ENCODE results near the gene LRP2. TPM values are rescaled to one million over a fixed set of nuclear protein-coding genes. Genes with fewer than 3 reads are reported as not detected.

LRP2 gene
- total and polyA plus RNA-seq, 2 experiments from 2014 or later = 0.68 to 2.7 TPM

DNA sequence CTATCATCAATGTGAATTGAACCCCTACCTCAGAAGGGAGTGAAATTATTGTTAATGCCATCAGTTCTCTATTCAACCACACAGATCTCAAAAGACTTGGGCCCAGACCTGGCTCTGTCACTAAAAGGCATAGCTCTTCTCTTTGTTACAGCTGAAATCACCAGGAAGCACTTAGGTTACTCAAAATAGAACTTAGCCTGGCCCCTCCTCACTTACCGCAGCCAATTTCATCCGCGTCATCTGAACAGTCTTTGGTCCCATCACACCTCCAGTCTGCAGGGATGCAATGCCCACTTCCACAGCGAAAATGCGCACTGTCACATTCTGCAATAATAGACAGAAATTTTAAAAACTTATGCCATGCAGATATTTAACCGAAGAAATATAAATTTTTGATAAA is 41.8 kb downstream of the LRP2 start:
- no peak overlapping the region for H2AFZ ChIP-seq
- ATAC-seq (no peak), DNase-seq (ENCODE audit: low spot score) (no peak)
- Mint-ChIP-seq H3K4me1 (no peaks in the 10 kb centered on the region), H3K27ac (peak overlapping the region; percentile 57; the same call in 1 of the 2 replicates), H3K4me3 (no peak overlapping the region), H3K9me3 (peaks cover 3% of the 10 kb centered on the region), H3K36me3 (ENCODE audit: low read depth) (peaks cover 3% of the 10 kb centered on the region; the same call in 1 of the 3 replicates), H3K27me3 (ENCODE audit: insufficient read depth, low read depth, poor library complexity) (no peaks in the 10 kb centered on the region)
- no peak overlapping the region for H3K4me2 ChIP-seq
- no peaks in the 10 kb centered on the region for H3K4me1 ChIP-seq (ENCODE audit: insufficient read depth)
- H4K20me1 ChIP-seq (replicated peaks; ENCODE audit: insufficient read depth) = no peaks in the 10 kb centered on the region
- no peaks in the 10 kb centered on the region for H3K36me3 ChIP-seq (ENCODE audit: insufficient read depth)
- H3K27ac ChIP-seq (ENCODE audit: low read depth) = no peak overlapping the region
- H3F3A ChIP-seq (replicated peaks; ENCODE audit: low read depth) = no peaks in the 10 kb centered on the region
- H3K9me2 ChIP-seq (ENCODE audit: insufficient read depth) = 0 out of 2 replicates have a peak, but pooled peaks cover 4% of the 10 kb centered on the region
- TF ChIP-seq EZH2 (IDR thresholded peaks at IDR 0.05; ENCODE audit: low read depth, unreplicated experiment) = no peak
- TF ChIP-seq ZNF331 (CRISPR knock-in tag; IDR thresholded peaks at IDR 0.05; ENCODE audit: low read depth) = no peak
- TF ChIP-seq ZNF114 (CRISPR knock-in tag; IDR thresholded peaks at IDR 0.05) = no peak
- TF ChIP-seq EZH2phosphoT487 (IDR thresholded peaks at IDR 0.05; ENCODE audit: unreplicated experiment) = no peak
- TF ChIP-seq JUNB (IDR thresholded peaks at IDR 0.05; ENCODE audit: unreplicated experiment) = no peak
- no peak for TF ChIP-seq NANOG (IDR thresholded peaks at IDR 0.05; ENCODE audit: borderline replicate concordance)
- TF ChIP-seq, protein P1, sequence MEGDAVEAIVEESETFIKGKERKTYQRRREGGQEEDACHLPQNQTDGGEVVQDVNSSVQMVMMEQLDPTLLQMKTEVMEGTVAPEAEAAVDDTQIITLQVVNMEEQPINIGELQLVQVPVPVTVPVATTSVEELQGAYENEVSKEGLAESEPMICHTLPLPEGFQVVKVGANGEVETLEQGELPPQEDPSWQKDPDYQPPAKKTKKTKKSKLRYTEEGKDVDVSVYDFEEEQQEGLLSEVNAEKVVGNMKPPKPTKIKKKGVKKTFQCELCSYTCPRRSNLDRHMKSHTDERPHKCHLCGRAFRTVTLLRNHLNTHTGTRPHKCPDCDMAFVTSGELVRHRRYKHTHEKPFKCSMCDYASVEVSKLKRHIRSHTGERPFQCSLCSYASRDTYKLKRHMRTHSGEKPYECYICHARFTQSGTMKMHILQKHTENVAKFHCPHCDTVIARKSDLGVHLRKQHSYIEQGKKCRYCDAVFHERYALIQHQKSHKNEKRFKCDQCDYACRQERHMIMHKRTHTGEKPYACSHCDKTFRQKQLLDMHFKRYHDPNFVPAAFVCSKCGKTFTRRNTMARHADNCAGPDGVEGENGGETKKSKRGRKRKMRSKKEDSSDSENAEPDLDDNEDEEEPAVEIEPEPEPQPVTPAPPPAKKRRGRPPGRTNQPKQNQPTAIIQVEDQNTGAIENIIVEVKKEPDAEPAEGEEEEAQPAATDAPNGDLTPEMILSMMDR (conservative IDR thresholded peaks at IDR 0.05; ENCODE audit: low read depth in 2 of 2) = no peak
- TF ChIP-seq, protein P2, sequence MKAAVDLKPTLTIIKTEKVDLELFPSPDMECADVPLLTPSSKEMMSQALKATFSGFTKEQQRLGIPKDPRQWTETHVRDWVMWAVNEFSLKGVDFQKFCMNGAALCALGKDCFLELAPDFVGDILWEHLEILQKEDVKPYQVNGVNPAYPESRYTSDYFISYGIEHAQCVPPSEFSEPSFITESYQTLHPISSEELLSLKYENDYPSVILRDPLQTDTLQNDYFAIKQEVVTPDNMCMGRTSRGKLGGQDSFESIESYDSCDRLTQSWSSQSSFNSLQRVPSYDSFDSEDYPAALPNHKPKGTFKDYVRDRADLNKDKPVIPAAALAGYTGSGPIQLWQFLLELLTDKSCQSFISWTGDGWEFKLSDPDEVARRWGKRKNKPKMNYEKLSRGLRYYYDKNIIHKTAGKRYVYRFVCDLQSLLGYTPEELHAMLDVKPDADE (IDR thresholded peaks at IDR 0.05) = no peak
- no peak for TF ChIP-seq POLR2AphosphoS5 (IDR thresholded peaks at IDR 0.05; ENCODE audit: low read depth)
- TF ChIP-seq, protein P3, sequence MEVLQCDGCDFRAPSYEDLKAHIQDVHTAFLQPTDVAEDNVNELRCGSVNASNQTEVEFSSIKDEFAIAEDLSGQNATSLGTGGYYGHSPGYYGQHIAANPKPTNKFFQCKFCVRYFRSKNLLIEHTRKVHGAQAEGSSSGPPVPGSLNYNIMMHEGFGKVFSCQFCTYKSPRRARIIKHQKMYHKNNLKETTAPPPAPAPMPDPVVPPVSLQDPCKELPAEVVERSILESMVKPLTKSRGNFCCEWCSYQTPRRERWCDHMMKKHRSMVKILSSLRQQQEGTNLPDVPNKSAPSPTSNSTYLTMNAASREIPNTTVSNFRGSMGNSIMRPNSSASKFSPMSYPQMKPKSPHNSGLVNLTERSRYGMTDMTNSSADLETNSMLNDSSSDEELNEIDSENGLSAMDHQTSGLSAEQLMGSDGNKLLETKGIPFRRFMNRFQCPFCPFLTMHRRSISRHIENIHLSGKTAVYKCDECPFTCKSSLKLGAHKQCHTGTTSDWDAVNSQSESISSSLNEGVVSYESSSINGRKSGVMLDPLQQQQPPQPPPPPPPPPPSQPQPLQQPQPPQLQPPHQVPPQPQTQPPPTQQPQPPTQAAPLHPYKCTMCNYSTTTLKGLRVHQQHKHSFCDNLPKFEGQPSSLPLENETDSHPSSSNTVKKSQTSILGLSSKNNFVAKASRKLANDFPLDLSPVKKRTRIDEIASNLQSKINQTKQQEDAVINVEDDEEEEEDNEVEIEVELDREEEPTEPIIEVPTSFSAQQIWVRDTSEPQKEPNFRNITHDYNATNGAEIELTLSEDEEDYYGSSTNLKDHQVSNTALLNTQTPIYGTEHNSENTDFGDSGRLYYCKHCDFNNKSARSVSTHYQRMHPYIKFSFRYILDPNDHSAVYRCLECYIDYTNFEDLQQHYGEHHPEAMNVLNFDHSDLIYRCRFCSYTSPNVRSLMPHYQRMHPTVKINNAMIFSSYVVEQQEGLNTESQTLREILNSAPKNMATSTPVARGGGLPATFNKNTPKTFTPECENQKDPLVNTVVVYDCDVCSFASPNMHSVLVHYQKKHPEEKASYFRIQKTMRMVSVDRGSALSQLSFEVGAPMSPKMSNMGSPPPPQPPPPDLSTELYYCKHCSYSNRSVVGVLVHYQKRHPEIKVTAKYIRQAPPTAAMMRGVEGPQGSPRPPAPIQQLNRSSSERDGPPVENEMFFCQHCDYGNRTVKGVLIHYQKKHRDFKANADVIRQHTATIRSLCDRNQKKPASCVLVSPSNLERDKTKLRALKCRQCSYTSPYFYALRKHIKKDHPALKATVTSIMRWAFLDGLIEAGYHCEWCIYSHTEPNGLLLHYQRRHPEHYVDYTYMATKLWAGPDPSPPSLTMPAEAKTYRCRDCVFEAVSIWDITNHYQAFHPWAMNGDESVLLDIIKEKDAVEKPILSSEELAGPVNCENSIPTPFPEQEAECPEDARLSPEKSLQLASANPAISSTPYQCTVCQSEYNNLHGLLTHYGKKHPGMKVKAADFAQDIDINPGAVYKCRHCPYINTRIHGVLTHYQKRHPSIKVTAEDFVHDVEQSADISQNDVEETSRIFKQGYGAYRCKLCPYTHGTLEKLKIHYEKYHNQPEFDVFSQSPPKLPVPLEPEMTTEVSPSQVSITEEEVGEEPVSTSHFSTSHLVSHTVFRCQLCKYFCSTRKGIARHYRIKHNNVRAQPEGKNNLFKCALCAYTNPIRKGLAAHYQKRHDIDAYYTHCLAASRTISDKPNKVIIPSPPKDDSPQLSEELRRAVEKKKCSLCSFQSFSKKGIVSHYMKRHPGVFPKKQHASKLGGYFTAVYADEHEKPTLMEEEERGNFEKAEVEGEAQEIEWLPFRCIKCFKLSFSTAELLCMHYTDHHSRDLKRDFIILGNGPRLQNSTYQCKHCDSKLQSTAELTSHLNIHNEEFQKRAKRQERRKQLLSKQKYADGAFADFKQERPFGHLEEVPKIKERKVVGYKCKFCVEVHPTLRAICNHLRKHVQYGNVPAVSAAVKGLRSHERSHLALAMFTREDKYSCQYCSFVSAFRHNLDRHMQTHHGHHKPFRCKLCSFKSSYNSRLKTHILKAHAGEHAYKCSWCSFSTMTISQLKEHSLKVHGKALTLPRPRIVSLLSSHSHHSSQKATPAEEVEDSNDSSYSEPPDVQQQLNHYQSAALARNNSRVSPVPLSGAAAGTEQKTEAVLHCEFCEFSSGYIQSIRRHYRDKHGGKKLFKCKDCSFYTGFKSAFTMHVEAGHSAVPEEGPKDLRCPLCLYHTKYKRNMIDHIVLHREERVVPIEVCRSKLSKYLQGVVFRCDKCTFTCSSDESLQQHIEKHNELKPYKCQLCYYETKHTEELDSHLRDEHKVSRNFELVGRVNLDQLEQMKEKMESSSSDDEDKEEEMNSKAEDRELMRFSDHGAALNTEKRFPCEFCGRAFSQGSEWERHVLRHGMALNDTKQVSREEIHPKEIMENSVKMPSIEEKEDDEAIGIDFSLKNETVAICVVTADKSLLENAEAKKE (CRISPR knock-in tag; IDR thresholded peaks at IDR 0.05) = no peak
- no peak for TF ChIP-seq STAT1 (IDR thresholded peaks at IDR 0.05; ENCODE audit: unreplicated experiment)
- TF ChIP-seq CREB1 (CRISPR knock-in tag; IDR thresholded peaks at IDR 0.05; ENCODE audit: low read depth) = no peak
- TF ChIP-seq, protein P4, sequence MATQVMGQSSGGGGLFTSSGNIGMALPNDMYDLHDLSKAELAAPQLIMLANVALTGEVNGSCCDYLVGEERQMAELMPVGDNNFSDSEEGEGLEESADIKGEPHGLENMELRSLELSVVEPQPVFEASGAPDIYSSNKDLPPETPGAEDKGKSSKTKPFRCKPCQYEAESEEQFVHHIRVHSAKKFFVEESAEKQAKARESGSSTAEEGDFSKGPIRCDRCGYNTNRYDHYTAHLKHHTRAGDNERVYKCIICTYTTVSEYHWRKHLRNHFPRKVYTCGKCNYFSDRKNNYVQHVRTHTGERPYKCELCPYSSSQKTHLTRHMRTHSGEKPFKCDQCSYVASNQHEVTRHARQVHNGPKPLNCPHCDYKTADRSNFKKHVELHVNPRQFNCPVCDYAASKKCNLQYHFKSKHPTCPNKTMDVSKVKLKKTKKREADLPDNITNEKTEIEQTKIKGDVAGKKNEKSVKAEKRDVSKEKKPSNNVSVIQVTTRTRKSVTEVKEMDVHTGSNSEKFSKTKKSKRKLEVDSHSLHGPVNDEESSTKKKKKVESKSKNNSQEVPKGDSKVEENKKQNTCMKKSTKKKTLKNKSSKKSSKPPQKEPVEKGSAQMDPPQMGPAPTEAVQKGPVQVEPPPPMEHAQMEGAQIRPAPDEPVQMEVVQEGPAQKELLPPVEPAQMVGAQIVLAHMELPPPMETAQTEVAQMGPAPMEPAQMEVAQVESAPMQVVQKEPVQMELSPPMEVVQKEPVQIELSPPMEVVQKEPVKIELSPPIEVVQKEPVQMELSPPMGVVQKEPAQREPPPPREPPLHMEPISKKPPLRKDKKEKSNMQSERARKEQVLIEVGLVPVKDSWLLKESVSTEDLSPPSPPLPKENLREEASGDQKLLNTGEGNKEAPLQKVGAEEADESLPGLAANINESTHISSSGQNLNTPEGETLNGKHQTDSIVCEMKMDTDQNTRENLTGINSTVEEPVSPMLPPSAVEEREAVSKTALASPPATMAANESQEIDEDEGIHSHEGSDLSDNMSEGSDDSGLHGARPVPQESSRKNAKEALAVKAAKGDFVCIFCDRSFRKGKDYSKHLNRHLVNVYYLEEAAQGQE (IDR thresholded peaks at IDR 0.05; ENCODE audit: unreplicated experiment) = no peak
- H3K79me2 ChIP-seq (replicated peaks; ENCODE audit: insufficient read depth) = no peaks in the 10 kb centered on the region
- no peaks in the 10 kb centered on the region for H3K27me3 ChIP-seq (ENCODE audit: insufficient read depth)
- H3K4me3 ChIP-seq = no peak overlapping the region

Data from GM23338 (cell line).